Stimulated activated memory B cell treated with anti-CD40 and anti-IgM and Interleukin-4, amounts not matched to agents 10 μg/mL and 1 μg/mL and 100 μg/mL, for 72 hours (primary cell): ENCODE measurements around the gene SLC16A3.
"Not testable (repeated sequence)": the region's sequence is repeated elsewhere in the genome, so short reads cannot be mapped to it uniquely, and the experiment has no call there.

Experiments
- ATAC-seq: fragments of 150-1000 bp; cut with Tn5 transposase; 2 replicates; pipeline ENCODE4 v1.10.0; 2021
- H3K27ac Mint-ChIP-seq: one replicate; pipeline ENCODE4 v1.8.0; 2022; ENCODE audit warnings: mild to moderate bottlenecking, mixed read lengths
- H3K27me3 Mint-ChIP-seq: one replicate; pipeline ENCODE4 v1.8.0; 2022; ENCODE audit warnings: mixed read lengths
- H3K36me3 Mint-ChIP-seq: one replicate; pipeline ENCODE4 v1.8.0; 2022; ENCODE audit warnings: mixed read lengths
- H3K4me1 Mint-ChIP-seq: one replicate; pipeline ENCODE4 v1.8.0; 2022; ENCODE audit warnings: mixed read lengths
- H3K4me3 Mint-ChIP-seq: one replicate; pipeline ENCODE4 v1.8.0; 2022; ENCODE audit warnings: mild to moderate bottlenecking, moderate library complexity, mixed read lengths
- H3K9me3 Mint-ChIP-seq: one replicate; pipeline ENCODE4 v1.8.0; 2022; ENCODE audit warnings: mixed read lengths

Gene SLC16A3

GRCh38 chr17:82199496-82199895 lies 29.3 kb upstream of the SLC16A3 start:
- H3K4me1 Mint-ChIP-seq = peaks cover 11% of the 10 kb centered on the region
- no peaks in the 10 kb centered on the region for H3K27me3 Mint-ChIP-seq
- no peak overlapping the region for H3K27ac Mint-ChIP-seq
- no peak overlapping the region for H3K4me3 Mint-ChIP-seq
- no peaks in the 10 kb centered on the region for H3K9me3 Mint-ChIP-seq
- ATAC-seq = no peak
- peaks cover 55% of the 10 kb centered on the region for H3K36me3 Mint-ChIP-seq

GRCh38 chr17:82200135-82200534 lies 28.7 kb upstream of the SLC16A3 start:
- Mint-ChIP-seq H3K36me3 (peaks cover 50% of the 10 kb centered on the region), H3K9me3 (no peaks in the 10 kb centered on the region), H3K27me3 (no peaks in the 10 kb centered on the region), H3K4me1 (peaks cover 11% of the 10 kb centered on the region), H3K27ac (no peak overlapping the region), H3K4me3 (no peak overlapping the region)
- no peak for ATAC-seq

GRCh38 chr17:82200743-82201497 lies 27.9 kb upstream of the SLC16A3 start:
- Mint-ChIP-seq H3K9me3 (no peaks in the 10 kb centered on the region), H3K4me3 (no peak overlapping the region), H3K27me3 (no peaks in the 10 kb centered on the region), H3K4me1 (peaks cover 16% of the 10 kb centered on the region), H3K36me3 (peaks cover 42% of the 10 kb centered on the region), H3K27ac (no peak overlapping the region)
- no peak for ATAC-seq

- Mint-ChIP-seq H3K36me3 (peaks cover 38% of the 10 kb centered on the region), H3K4me1 (peaks cover 22% of the 10 kb centered on the region), H3K4me3 (no peak overlapping the region), H3K27me3 (no peaks in the 10 kb centered on the region), H3K27ac (no peak overlapping the region), H3K9me3 (no peaks in the 10 kb centered on the region)
- ATAC-seq = no peak
Observed at GRCh38 chr17:82201498-82201910, 27.3 kb upstream of the SLC16A3 start.

GRCh38 chr17:82202981-82203380 lies 25.9 kb upstream of the SLC16A3 start:
- Mint-ChIP-seq H3K27me3 (no peaks in the 10 kb centered on the region), H3K4me3 (no peak overlapping the region), H3K36me3 (peaks cover 33% of the 10 kb centered on the region), H3K27ac (no peak overlapping the region), H3K9me3 (no peaks in the 10 kb centered on the region), H3K4me1 (peaks cover 22% of the 10 kb centered on the region)
- ATAC-seq = no peak

- ATAC-seq = no peak
- peaks cover 23% of the 10 kb centered on the region for H3K36me3 Mint-ChIP-seq
Observed at GRCh38 chr17:82203920-82204319, 24.9 kb upstream of the SLC16A3 start.

GRCh38 chr17:82204831-82205719 lies 23.8 kb upstream of the SLC16A3 start:
- Mint-ChIP-seq H3K4me3 (no peak overlapping the region), H3K4me1 (peaks cover 18% of the 10 kb centered on the region), H3K27ac (peak overlapping the region; percentile 86), H3K27me3 (no peaks in the 10 kb centered on the region), H3K36me3 (peaks cover 14% of the 10 kb centered on the region), H3K9me3 (no peaks in the 10 kb centered on the region)
- no peak for ATAC-seq

More at GRCh38 chr17:82203920-82204319, 24.9 kb upstream of the SLC16A3 start:
- no peak overlapping the region for H3K27ac Mint-ChIP-seq
- H3K4me3 Mint-ChIP-seq = no peak overlapping the region
- H3K4me1 Mint-ChIP-seq = peaks cover 14% of the 10 kb centered on the region
- H3K27me3 Mint-ChIP-seq = no peaks in the 10 kb centered on the region
- no peaks in the 10 kb centered on the region for H3K9me3 Mint-ChIP-seq

GRCh38 chr17:82205720-82206508 lies 22.9 kb upstream of the SLC16A3 start:
- peak; percentile 93 for ATAC-seq
- Mint-ChIP-seq H3K27ac (peak overlapping the region; percentile 86), H3K36me3 (peaks cover 14% of the 10 kb centered on the region), H3K4me1 (peaks cover 19% of the 10 kb centered on the region), H3K4me3 (peak overlapping the region; percentile 21), H3K9me3 (no peaks in the 10 kb centered on the region), H3K27me3 (no peaks in the 10 kb centered on the region)

GRCh38 chr17:82210655-82211054 lies 18.2 kb upstream of the SLC16A3 start:
- not testable (repeated sequence) for ATAC-seq, H3K36me3 Mint-ChIP-seq, H3K4me3 Mint-ChIP-seq, H3K27ac Mint-ChIP-seq, H3K27me3 Mint-ChIP-seq, H3K9me3 Mint-ChIP-seq
- peaks cover 37% of the 10 kb centered on the region for H3K4me1 Mint-ChIP-seq

GRCh38 chr17:82212331-82213250 lies 16.3 kb upstream of the SLC16A3 start, which contains the start of gene CCDC57:
TSS of gene CCDC57 (minus strand) at chr17:82212842. CDS start at chr17:82201944, 10,898 bp downstream.
- peak; percentile 78 for ATAC-seq
- H3K4me1 Mint-ChIP-seq = peaks cover 43% of the 10 kb centered on the region
- H3K36me3 Mint-ChIP-seq = peaks cover 3% of the 10 kb centered on the region
- peak within 1 kb of the TSS; percentile 75 for H3K27ac Mint-ChIP-seq
- no peaks in the 10 kb centered on the region for H3K9me3 Mint-ChIP-seq
- peak within 1 kb of the TSS; percentile 75 for H3K4me3 Mint-ChIP-seq
- no peaks in the 10 kb centered on the region for H3K27me3 Mint-ChIP-seq

GRCh38 chr17:82213251-82214011 lies 15.4 kb upstream of the SLC16A3 start:
- peak overlapping the region; percentile 75 for H3K27ac Mint-ChIP-seq
- H3K27me3 Mint-ChIP-seq = no peaks in the 10 kb centered on the region
- peak overlapping the region; percentile 75 for H3K4me3 Mint-ChIP-seq
- no peaks in the 10 kb centered on the region for H3K9me3 Mint-ChIP-seq
- no peaks in the 10 kb centered on the region for H3K36me3 Mint-ChIP-seq
- peak; percentile 10 for ATAC-seq
- H3K4me1 Mint-ChIP-seq = peaks cover 43% of the 10 kb centered on the region

- Mint-ChIP-seq H3K4me3 (peak overlapping the region; percentile 72), H3K36me3 (no peaks in the 10 kb centered on the region), H3K4me1 (peaks cover 43% of the 10 kb centered on the region), H3K27ac (peak overlapping the region; percentile 75), H3K9me3 (no peaks in the 10 kb centered on the region), H3K27me3 (no peaks in the 10 kb centered on the region)
- no peak for ATAC-seq
Observed at GRCh38 chr17:82214012-82214628, 14.7 kb upstream of the SLC16A3 start.
